Activated CD8-positive, alpha-beta memory T cell treated with anti-CD3 and anti-CD28 coated beads for 36 hours (primary cell): ENCODE results near the gene TMEM179. TPM values are rescaled to one million over a fixed set of nuclear protein-coding genes. Genes with fewer than 3 reads are reported as not detected.

Source experiments
- CTCF ChIA-PET: fragments of 350-600 bp; sonication (Branson Sonifier 250); formaldehyde crosslinking; loops from one replicate; lab custom pipeline; 2021; ENCODE audit warnings: antibody characterized with exemption; lab: Charles Lee
- POLR2A ChIA-PET: fragments of 350-600 bp; sonication (Branson Sonifier 250); formaldehyde crosslinking; loops from one replicate; lab custom pipeline; 2021; ENCODE audit warnings: antibody characterized with exemption; lab: Charles Lee
- total RNA-seq, 2 experiments: library from RNA; stranded (reverse); gene quantifications; one replicate each; pipeline ENCODE4 v1.2.3, GENCODE V29; 2021

The TMEM179 gene
- total RNA-seq, 2 experiments from 2014 or later, result not detected

DNA sequence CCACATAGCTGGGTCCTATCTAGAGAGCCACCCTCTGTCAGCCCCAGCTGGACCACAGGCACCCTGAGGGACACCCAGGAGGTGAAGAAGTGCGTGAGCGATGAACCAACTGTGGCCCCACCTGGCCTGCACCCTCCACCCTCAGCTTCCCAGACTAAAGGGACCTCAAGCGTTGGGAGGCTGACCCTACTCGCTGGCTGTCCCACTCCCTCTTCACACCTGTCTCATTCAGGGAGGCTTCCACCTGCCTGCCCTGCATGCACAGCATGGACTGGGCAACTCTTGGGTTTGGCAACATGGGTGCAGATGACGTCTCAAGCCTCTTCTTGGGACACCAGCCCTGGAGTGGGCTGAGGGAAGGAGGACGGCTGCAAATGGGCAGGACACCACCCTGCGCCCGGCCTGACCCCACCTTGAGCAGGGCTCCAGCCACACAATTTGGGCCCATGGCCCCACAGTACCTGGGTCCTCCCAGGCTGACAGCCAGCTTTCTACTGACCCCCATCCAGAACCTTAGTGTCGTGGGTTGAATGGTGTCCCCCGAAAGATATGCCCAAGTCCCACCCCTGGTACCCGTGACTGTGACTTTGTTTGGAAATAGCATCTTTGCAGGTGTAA is 2.1 kb downstream of the TMEM179 start:
- POLR2A ChIA-PET, result interaction anchor here (0.6 kb wide), 1 partner anchor 10 kb away, joined by 4 read pairs; no protein-coding TSS in a partner anchor

DNA sequence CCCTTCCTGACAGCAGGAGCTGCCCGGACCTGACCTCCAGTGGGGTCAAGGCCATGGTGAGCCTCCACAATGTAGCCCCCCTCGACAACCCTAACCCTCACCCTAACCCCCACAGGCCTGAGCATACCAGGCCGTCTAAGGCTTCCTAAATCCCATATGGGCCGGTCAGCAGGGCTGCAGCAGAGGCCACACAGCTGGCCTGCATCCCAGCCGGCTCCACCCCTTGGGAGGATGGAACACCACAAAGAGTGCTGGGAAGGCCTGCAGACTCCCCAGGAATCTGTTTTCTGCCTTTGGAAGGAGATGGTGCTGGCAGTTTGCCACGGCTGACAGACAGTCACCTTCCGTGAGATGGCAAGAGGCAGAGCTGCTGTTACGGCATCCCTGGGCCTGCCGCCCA is 2.8 kb downstream of the TMEM179 start:
- ChIA-PET CTCF (no interaction called here), POLR2A (no interaction called here)

More for the DNA sequence above, 2.1 kb downstream of the TMEM179 start:
- CTCF ChIA-PET, result no interaction called here

DNA sequence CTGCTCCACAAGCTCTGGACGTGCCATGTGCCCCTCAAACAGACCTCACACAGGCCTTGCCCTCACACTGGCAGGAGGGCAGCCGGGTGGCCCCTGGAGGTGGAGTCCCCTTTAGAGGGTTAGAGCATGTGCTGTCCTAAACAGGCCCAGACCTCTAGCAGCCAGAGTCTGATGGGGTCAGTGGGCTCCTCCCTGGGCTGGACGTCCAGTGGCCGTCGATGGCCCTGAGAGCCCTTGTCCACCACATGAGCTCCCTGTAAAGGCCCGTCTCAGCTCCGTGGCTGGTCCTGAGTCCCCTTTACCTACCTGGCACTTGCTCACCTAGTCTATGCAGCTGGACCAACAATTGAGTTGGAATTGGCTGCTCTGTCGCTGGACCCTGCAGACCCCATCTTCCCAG is 3.8 kb downstream of the TMEM179 start:
- ChIA-PET POLR2A (no interaction called here), CTCF (no interaction called here)

DNA sequence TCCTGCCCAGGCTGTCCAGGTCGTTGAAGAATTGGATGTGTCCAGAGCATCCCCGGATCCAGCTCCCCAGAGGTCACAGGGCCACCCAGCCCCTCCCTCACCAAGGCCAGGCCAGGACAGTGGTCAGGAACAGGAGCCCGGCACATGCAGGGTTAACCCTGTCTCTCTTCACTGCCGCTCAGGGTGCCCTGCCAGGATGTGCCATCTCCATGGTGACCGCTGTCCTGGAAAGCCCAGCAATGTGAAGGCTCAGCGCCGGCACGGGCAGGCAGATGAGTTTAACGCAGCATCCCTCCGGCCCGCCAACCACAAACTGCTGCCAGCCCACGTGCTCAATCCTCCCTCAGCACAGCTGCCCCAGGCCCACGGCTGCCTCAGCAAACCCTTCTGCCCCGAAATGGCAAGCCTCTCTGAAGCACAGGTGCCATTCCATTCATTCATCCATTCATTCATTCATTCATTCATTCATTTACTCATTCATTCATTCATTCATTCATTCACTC is 4.4 kb downstream of the TMEM179 start:
- CTCF ChIA-PET, result no interaction called here

DNA sequence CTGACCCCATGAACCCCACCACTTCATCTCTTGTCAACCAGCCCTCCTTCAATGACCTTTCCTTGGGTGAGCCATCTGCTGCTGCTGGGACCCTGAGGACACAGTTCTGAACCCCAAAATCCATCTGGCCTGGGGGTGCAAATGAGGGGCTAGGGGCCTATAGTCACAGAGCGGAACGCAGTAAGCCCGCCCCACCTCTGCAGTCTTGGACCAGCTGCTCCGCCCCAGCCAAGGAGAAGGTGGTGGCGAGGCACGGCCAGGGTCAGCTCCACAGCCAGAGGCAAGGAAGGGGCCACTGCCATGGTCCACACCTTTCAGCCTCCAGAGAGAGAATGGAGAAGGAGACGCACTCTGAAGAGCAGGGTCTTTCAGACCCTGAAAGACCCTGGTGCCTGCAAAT is 5.1 kb downstream of the TMEM179 start:
- ChIA-PET POLR2A (no interaction called here), CTCF (no interaction called here)

More for the DNA sequence above, 4.4 kb downstream of the TMEM179 start:
- POLR2A ChIA-PET, result no interaction called here

DNA sequence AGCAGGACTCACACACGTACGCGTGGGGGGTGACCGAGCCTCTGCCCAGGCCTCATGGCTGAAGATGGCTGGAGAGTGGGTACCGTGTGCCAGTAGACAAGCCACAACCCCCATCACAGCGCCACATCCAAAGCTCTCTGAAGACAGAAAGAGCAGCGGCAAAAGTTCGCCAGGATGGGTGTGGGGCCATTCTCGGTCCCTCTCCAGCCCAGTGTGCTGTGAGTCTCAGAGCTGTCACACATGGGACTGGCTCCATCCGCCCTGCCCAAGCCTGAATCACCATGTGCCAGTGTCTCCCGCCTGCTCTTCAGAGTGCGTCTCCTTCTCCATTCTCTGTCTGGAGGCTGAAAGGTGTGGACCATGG is 5.7 kb downstream of the TMEM179 start:
- ChIA-PET CTCF (no interaction called here), POLR2A (no interaction called here)

DNA sequence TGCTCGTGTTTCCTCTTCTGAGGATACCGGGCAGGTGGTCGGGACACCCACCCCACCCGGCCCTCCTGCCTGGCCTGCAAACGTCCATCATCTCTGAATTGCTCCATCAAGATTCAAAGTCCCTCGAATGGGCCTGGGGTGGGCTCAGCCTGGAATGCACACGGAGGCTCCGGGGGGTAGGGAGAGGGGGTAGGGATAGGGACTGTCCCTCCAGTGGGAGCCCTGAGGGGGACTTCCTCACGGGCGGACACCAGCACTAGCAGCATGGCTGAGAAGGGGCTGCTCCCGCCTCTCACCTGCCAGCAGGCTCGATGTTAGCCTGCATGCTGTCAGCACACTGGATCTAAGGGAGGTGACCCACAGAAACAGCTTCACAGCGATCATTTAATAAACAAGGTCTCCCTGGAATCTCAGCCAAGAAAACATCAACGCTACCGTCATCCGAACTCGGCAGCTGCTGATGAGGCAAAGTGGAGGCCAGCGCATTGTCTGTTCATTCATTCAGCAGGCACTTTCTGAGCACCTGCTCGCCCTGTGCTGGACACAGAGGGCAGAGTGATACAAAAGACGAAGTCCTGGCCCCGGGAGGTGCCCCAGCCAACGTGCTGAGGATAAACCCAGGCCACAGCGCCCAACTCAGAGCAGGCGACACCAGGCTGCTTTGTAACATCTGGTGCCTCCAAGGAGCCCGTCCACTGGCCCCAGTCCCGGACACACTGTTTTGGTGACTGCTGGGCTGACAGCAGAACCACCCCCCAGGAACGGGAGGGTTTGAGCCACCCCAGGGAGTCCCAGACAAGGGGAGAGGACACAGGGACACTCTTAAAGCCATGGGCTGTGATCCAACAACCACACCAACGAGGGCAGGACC is 6.3 kb downstream of the TMEM179 start:
- ChIA-PET CTCF (no interaction called here), POLR2A (no interaction called here)

DNA sequence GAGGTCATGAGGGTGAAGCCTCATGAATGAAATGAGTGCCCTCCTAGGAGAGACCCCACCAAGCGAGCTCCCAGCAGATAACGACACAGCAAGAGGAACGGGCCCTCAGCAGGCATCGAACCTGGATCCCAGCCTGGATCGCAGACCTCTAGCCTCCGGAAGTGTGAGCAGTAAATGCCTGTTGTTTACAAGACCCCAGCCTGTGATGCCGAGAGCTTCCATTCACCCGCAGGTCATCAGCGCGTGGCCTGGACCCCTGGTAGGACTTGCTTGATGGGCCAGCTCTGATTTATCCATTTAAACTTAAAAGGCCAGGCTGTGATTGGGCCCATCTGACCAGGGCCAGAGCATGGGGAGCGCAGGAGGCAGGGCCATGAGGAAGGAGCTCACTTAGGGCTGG is 7.0 kb downstream of the TMEM179 start:
- POLR2A ChIA-PET, result no interaction called here
- CTCF ChIA-PET, result no interaction called here

DNA sequence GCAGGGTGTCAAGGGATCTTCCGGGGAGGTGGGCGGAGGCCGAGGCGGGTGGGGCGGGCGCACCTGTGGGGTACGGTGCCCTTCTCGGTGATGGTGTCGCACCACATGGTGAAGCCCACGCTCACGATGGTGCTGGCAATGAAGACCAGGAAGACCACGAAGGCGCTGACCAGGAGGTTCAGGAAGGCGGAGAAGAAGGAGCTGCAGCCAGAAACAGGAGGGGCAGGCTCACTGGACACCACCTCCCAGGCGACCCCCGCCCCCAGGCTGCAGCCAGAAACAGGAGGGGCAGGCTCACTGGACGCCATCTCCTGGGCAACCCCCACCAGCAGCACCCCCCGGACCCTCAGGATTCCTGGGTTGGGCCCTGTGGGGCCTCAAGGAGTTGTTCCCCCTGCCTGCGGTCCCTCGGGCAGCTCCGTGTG is 7.6 kb downstream of the TMEM179 start:
- CTCF ChIA-PET, result no interaction called here
- POLR2A ChIA-PET, result no interaction called here

DNA sequence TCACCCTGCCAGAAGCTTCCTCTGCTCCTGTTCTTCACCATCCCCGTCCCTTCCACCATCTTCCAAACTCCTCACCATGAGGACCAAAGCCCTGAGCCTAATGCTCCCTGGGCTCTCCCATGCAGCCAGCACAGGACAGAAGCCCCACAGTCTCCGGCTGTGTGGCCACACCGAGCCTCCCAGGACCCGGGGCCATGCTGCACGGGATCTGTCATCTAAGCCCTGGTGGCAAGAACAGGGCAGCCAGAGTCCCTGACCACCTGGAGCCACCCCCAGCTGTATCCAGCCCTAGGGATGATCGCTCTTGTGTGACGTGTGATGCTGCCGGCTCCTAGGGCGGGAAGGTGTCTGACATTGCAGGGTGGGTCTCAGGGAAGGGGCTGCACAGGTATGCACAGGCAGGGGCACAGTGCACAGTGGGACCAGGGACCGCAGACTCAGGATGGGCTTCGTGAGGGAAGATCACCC is 8.1 kb downstream of the TMEM179 start:
- ChIA-PET POLR2A (no interaction called here), CTCF (no interaction called here)

DNA sequence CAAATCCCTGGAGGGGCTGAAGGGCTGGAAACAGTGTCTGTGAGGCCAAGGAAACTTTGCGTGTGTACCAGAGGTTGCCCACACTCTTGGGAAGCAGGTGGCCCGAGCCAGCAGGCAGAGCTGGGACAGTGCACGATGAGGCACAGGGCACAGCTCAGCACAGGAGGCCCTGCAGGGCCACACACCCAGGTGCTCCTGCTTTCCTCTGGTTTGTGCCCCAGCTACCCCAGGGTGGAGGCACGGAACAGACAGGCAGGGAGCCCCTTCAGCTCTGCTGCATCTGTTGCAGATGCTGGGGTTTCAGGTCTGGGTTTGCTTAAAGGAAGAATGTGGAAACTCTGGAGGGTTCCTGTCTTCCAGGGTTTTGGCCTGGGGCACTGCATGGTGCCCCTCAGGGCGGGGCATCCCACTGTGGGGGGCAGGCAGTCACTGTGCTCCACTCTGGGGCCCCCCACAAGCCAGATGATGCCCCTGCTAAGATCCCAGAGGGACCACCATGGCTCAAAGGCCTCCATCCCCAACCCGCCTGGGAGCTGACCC is 8.6 kb downstream of the TMEM179 start:
- POLR2A ChIA-PET, result no interaction called here
- CTCF ChIA-PET, result no interaction called here

DNA sequence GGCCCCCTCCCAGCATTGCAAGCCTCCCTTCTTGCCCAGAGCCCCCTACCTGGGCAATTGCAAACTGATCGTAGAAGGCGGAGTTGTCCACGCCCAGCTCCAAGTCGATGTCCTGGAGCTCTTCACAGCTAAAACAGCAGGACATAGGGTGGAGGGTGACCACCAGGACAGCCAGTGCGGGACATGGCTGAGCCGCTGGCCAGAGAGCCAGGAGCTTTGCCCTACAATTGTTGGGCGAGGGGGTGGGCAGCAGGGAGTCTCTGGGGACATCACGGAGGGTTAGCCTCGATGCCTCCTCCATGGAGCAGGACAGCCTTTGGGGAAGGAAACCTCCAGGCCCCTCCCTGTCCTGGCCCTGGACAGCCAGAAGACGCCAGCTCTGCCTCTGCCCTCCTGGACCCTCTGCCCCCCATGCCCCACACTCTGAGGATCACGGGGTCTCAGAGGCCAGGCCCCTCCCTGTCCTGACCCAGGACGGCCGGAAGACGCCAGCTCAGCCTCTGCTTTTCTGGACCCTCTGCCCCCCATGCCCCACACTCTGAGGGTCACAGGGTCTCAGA is 9.4 kb downstream of the TMEM179 start:
- ChIA-PET POLR2A (no interaction called here), CTCF (no interaction called here)

DNA sequence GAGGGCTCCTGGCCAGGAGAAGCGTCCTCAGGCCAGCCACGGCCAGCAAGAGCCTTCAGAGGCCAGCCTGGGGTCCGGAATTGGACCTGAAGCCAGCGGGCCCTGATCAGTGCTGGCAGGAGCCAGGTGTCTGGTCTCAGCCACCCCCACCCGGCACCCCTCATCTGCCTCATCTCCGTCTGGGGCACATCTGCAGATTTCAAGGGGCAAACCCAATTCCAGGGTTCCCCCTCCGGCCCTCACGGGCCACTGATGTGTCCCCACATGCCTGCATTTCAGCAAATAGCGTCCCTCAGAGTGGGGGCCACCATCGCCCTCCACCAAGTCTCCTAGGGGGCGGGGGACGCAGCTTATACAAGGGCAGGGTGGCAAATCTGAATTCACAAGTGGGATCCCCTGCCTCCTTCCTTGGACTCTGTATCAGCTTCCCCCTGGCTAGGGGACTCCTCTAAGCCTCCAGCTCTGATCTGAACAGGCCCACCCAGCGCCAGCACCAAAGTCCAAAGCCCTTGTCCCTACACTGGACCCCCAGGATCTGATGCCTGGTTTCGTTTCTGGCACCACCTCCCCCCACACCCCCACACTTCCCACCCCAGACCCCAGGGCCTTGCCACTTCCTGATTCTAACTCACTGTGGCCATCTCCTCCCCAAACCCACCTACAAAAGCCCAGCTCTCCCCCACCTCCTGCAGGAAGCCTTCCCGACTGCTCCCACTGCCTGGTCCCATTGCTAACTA is 10.1 kb downstream of the TMEM179 start:
- POLR2A ChIA-PET, result no interaction called here
- CTCF ChIA-PET, result no interaction called here

DNA sequence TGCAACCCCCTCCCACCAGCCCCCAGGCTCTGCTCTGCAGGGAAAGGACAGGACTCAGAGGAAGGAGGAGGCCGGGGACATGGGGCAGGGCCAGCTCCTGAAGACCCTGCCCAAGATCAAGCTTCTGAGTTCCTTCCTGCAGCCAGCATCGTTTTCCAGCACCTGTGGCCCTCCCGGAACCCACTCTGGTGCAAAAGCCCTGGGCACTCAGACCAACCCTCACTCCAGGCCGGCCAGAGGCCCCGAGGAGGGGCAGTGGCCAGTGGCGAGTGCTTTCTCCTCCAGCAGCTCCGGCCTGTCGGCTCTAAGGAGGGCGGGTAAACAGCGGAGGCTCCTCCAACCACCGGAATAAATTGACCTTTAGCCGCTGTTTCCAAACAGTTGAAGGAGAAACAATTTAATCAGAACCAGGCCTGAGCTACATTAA is 10.8 kb downstream of the TMEM179 start:
- CTCF ChIA-PET, result no interaction called here
- POLR2A ChIA-PET, result no interaction called here

DNA sequence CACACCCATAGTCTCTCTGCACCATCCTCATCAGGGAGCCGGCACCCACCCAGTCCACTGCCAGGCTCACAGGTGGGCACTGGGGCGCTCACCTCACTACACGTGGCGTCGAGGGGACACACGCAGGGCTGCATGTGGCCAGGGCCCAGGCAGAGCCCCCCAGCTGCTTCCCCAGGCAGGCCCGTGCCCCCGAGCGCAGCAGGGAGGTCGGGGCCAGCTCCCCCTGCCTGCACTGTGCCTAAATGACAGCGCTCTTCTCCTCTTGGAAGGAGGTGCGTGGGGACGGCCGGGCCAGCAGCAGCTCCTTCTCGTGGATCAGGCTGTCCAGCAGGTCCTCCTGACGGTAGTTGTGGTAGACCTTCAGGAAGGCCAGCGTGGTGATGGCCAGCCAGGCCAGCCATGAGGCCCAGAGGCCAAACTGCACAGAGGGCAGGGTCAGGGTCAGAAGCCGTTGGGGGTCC is 11.3 kb downstream of the TMEM179 start:
- CTCF ChIA-PET, result no interaction called here
- POLR2A ChIA-PET, result no interaction called here

DNA sequence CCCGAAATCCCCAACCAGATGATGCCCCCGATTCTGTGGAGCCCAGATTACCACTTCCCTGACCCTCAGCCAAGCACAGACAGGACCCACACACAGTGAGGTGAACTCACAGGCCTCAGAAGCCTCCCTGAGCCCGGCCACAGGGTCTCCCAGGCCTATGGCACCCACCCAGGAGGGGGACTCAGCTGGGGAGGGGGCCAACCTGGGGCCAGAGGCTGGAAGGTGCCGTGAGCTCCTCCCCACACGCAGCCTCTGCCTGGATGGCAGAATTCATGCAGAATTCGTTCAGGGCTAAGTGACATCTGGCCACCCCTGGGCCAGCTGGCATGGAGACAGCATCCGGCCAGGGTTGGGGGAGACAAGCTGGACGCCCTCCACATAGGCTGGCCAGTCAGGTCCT is 11.8 kb downstream of the TMEM179 start:
- ChIA-PET POLR2A (no interaction called here), CTCF (no interaction called here)

DNA sequence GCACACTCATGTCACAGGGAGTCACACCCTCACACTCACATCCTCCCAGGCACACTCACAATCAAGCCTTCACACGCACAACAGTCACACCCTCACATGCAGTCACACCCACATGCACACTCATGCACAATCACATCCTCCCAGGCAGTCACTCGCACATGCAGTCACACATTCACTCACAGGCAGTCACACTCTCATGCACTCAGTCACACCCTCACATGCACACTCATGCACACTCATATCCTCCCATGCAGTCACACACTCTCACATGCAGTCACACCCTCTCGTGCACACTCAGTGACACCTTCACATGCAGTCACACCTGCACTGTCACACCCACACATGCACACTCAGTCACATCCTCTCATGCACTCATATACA is 12.3 kb downstream of the TMEM179 start:
- ChIA-PET POLR2A (no interaction called here), CTCF (no interaction called here)

DNA sequence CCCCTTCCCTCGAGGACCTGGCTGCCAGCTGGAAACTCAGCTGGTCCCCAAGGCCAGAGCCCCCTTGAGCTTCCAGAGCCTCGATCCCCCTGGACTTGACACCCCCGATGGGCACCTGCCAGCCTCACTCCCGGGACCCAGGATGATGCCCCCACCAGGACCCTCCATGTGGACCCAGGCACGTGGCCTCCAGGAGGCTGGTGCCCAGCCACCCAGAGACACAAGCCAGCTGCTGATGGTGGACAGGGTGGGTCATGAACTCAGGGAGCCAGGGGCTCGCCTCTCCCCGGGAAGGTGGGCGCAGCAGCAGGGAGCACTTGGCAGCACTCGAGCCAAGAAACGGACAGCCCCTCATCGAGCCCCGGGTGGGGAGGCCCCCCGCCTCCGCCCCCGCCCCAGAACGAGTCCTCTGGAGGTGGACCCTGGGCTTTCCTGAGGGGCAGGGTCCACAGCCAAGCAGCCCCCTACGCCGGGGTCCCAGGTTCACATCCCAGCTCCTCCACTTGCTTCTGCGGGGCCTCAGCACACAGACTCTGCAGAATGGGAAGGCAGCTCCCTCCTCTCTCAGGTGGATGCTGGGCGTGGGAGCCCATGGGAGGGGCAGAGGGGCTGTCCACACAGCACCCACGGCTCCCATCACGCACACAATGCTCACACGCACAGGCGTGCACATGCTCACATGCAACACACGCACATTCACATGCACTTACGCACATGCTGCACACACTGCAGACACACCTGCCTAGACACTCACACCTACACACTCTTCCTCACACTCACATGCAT is 12.9 kb downstream of the TMEM179 start:
- ChIA-PET CTCF (no interaction called here), POLR2A (no interaction called here)

DNA sequence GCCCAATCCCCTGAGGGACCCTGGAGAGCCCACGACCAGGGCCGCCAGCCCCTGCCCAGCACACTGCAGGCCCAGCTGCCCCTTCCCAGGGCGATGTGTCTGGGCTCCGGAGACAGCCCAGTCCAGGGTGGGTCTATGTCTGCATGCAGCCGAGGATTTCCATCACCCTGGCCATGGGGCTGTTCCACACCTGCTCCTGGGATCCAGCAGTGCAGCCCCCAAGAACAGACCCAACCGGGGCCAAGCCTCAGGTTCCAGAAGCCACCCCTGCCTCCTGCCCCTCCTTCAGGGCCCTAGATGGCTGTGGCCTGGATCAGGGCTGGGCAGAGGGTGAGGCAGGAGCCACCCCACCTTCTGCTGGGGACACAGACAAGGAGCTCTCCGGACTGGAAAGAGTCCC is 13.5 kb downstream of the TMEM179 start:
- POLR2A ChIA-PET, result no interaction called here
- CTCF ChIA-PET, result no interaction called here
